Neural crest cell (in vitro differentiated cells): ENCODE measurements around the gene PFDN1. TPM values are rescaled to one million over a fixed set of nuclear protein-coding genes. Genes with fewer than 3 reads are reported as not detected.

Experiments
- DNase-seq: peaks from one replicate; pipeline ENCODE4 v3.0.0; 2021; ENCODE audit warnings: low read depth, mixed read lengths, low spot score
- H3K27ac Mint-ChIP-seq: one replicate; pipeline ENCODE4 v1.8.0; 2021; ENCODE audit warnings: mild to moderate bottlenecking, mixed read lengths; ENCODE audit not compliant: unreplicated experiment
- H3K27me3 Mint-ChIP-seq: 2 replicates; pipeline ENCODE4 v1.8.0; 2021; ENCODE audit warnings: low read depth, mild to moderate bottlenecking, mixed read lengths
- H3K36me3 Mint-ChIP-seq: 2 replicates; pipeline ENCODE4 v1.8.0; 2021; ENCODE audit warnings: low read depth, mild to moderate bottlenecking, mixed read lengths
- H3K4me1 Mint-ChIP-seq: 2 replicates; pipeline ENCODE4 v1.8.0; 2021; ENCODE audit warnings: mixed read lengths
- H3K4me3 Mint-ChIP-seq: one replicate; pipeline ENCODE4 v1.8.0; 2021; ENCODE audit warnings: mild to moderate bottlenecking, mixed read lengths
- H3K9me3 Mint-ChIP-seq: 2 replicates; pipeline ENCODE4 v1.8.0; 2021; ENCODE audit warnings: mixed read lengths
- CTCF ChIP-seq: fragments of 200-600 bp; sonication (generic); conservative IDR thresholded peaks from 2 replicates; pipeline ENCODE4 v1.5.0; 2021; ENCODE audit warnings: antibody characterized with exemption, mild to moderate bottlenecking
- total RNA-seq: library from RNA; stranded (reverse); gene quantifications from 2 replicates; pipeline ENCODE4 v1.2.1, GENCODE V29; 2021

PFDN1 gene
- total RNA-seq, 1 donor from 2014 or later = 67.0 TPM

GRCh38 chr5:140214831-140215230 is 88.1 kb downstream of the PFDN1 start:
- TF ChIP-seq CTCF = no peak
- Mint-ChIP-seq H3K9me3 (no peaks in the 10 kb centered on the region), H3K36me3 (no peaks in the 10 kb centered on the region), H3K27me3 (no peaks in the 10 kb centered on the region), H3K27ac (no peak overlapping the region), H3K4me3 (no peak overlapping the region), H3K4me1 (no peaks in the 10 kb centered on the region)
- DNase-seq = no peak

GRCh38 chr5:140213370-140213983 is 89.4 kb downstream of the PFDN1 start:
- Mint-ChIP-seq H3K9me3 (no peaks in the 10 kb centered on the region), H3K4me1 (no peaks in the 10 kb centered on the region), H3K4me3 (no peak overlapping the region), H3K27me3 (no peaks in the 10 kb centered on the region), H3K36me3 (no peaks in the 10 kb centered on the region), H3K27ac (no peak overlapping the region)
- DNase-seq = no peak
- no peak for TF ChIP-seq CTCF

- Mint-ChIP-seq H3K27ac (no peak overlapping the region), H3K27me3 (no peaks in the 10 kb centered on the region), H3K9me3 (no peaks in the 10 kb centered on the region), H3K4me1 (peaks cover 5% of the 10 kb centered on the region), H3K4me3 (no peak overlapping the region), H3K36me3 (no peaks in the 10 kb centered on the region)
- no peak for DNase-seq
- no peak for TF ChIP-seq CTCF
Measured at GRCh38 chr5:140208065-140208464, 94.8 kb downstream of the PFDN1 start.

- no peaks in the 10 kb centered on the region for H3K27me3 Mint-ChIP-seq
- no peak overlapping the region for H3K4me3 Mint-ChIP-seq
- no peak for DNase-seq
- H3K9me3 Mint-ChIP-seq = no peaks in the 10 kb centered on the region
- peaks cover 5% of the 10 kb centered on the region for H3K4me1 Mint-ChIP-seq
- no peak for TF ChIP-seq CTCF
- H3K27ac Mint-ChIP-seq = no peak overlapping the region
- no peaks in the 10 kb centered on the region for H3K36me3 Mint-ChIP-seq
Measured at GRCh38 chr5:140207250-140207964, 95.5 kb downstream of the PFDN1 start.

GRCh38 chr5:140205952-140206351 is 96.9 kb downstream of the PFDN1 start:
- Mint-ChIP-seq H3K27ac (no peak overlapping the region), H3K27me3 (no peaks in the 10 kb centered on the region), H3K4me1 (peaks cover 5% of the 10 kb centered on the region), H3K4me3 (no peak overlapping the region), H3K36me3 (no peaks in the 10 kb centered on the region), H3K9me3 (no peaks in the 10 kb centered on the region)
- no peak for DNase-seq
- TF ChIP-seq CTCF = no peak
